CD4-positive, alpha-beta T cell (primary cell): ENCODE results near the gene PSMA6. TPM values are rescaled to one million over a fixed set of nuclear protein-coding genes. Genes with fewer than 3 reads are reported as not detected.

Experiments
- ATAC-seq: fragments of 200-7000 bp; cut with Tn5 transposase; one replicate; pipeline ENCODE4 v1.10.0; 2022; ENCODE audit warnings: mild to moderate bottlenecking; ENCODE audit not compliant: poor library complexity
- CTCF ChIA-PET: fragments of 350-600 bp; sonication (Branson Sonifier 250); formaldehyde crosslinking; loops from one replicate; lab custom pipeline; 2021; ENCODE audit warnings: antibody characterized with exemption, inconsistent platforms; lab: Charles Lee
- POLR2A ChIA-PET: fragments of 350-600 bp; sonication (Branson Sonifier 250); formaldehyde crosslinking; loops from one replicate; lab custom pipeline; 2021; ENCODE audit warnings: antibody characterized with exemption, inconsistent platforms; lab: Charles Lee
- DNase-seq, 14 experiments: peaks; one replicate each; pipeline ENCODE4 v3.0.0-alpha.2; 2013 to 2020; ENCODE audit warnings: mixed read lengths in 2 of 14
- H3K27ac ChIP-seq, 2 donors: one replicate each; pipeline versions ENCODE4 v1.5.1 to v1.7.0; 2013; ENCODE audit warnings: low read length in 2 of 2, low read depth in 1 of 2, mild to moderate bottlenecking in 1 of 2
- H3K27me3 ChIP-seq, 2 experiments: 1 replicate in 1 of 2; 2 replicates in 1 of 2; pipeline versions ENCODE4 v1.6.1 to v1.7.0; 2013; ENCODE audit warnings: low read length in 2 of 2, control low read depth in 1 of 2, mild to moderate bottlenecking in 1 of 2, moderate library complexity in 1 of 2; ENCODE audit not compliant: insufficient read depth in 2 of 2, control insufficient read depth in 1 of 2
- H3K36me3 ChIP-seq: one replicate; pipeline ENCODE4 v1.6.1; 2013; ENCODE audit warnings: low read length, control low read depth; ENCODE audit not compliant: insufficient read depth
- H3K4me1 ChIP-seq: one replicate; pipeline ENCODE4 v1.6.1; 2013; ENCODE audit warnings: low read length, control low read depth; ENCODE audit not compliant: insufficient read depth
- H3K4me3 ChIP-seq: one replicate; pipeline ENCODE4 v1.5.1; 2013; ENCODE audit warnings: mild to moderate bottlenecking, low read length, moderate library complexity
- H3K9me3 ChIP-seq, 2 experiments: 1 replicate in 1 of 2; 2 replicates in 1 of 2; pipeline versions ENCODE4 v1.6.1 to v1.7.0; 2013; ENCODE audit warnings: low read length in 2 of 2, mild to moderate bottlenecking in 2 of 2, control low read depth in 1 of 2, moderate library complexity in 1 of 2; ENCODE audit not compliant: control insufficient read depth in 1 of 2, insufficient read depth in 1 of 2
- H3K27ac Mint-ChIP-seq: one replicate; pipeline ENCODE4 v1.8.0; 2020; ENCODE audit warnings: mixed read lengths
- H3K27me3 Mint-ChIP-seq: one replicate; pipeline ENCODE4 v1.8.0; 2021; ENCODE audit warnings: mixed read lengths
- H3K36me3 Mint-ChIP-seq: one replicate; pipeline ENCODE4 v1.8.0; 2021; ENCODE audit warnings: low read depth, mixed read lengths
- H3K4me1 Mint-ChIP-seq: one replicate; pipeline ENCODE4 v1.8.0; 2021; ENCODE audit warnings: low read depth, mixed read lengths
- H3K4me3 Mint-ChIP-seq: one replicate; pipeline ENCODE4 v1.8.0; 2020; ENCODE audit warnings: mild to moderate bottlenecking, mixed read lengths
- H3K9me3 Mint-ChIP-seq: one replicate; pipeline ENCODE4 v1.8.0; 2020; ENCODE audit warnings: mixed read lengths
- intact Hi-C, 2 experiments: fragments of 100-400 bp; cut with DNase I in 1 of 2; cut with micrococcal nuclease in 1 of 2; formaldehyde crosslinking; loops; one replicate each; pipeline versions ENCODE4 v1.15.1 to v1.9.0; 2023 to 2025; cut with DNase I, micrococcal nuclease
- total RNA-seq, 174 experiments: library from RNA in 2 of 174; stranded (reverse) in 2 of 174; gene quantifications; one replicate each; pipeline ENCODE4 v1.2.3 and lab custom pipeline; 2021 to 2026
- TF ChIP-seq, protein P1 (sequence below): fragments of 200-600 bp; IDR thresholded peaks from one replicate; pipeline ENCODE4 v1.8.0; 2022; ENCODE audit warnings: antibody characterized with exemption, mild to moderate bottlenecking

The PSMA6 gene
- total RNA-seq, 2 experiments from 2014 or later = 80.8 TPM

DNA sequence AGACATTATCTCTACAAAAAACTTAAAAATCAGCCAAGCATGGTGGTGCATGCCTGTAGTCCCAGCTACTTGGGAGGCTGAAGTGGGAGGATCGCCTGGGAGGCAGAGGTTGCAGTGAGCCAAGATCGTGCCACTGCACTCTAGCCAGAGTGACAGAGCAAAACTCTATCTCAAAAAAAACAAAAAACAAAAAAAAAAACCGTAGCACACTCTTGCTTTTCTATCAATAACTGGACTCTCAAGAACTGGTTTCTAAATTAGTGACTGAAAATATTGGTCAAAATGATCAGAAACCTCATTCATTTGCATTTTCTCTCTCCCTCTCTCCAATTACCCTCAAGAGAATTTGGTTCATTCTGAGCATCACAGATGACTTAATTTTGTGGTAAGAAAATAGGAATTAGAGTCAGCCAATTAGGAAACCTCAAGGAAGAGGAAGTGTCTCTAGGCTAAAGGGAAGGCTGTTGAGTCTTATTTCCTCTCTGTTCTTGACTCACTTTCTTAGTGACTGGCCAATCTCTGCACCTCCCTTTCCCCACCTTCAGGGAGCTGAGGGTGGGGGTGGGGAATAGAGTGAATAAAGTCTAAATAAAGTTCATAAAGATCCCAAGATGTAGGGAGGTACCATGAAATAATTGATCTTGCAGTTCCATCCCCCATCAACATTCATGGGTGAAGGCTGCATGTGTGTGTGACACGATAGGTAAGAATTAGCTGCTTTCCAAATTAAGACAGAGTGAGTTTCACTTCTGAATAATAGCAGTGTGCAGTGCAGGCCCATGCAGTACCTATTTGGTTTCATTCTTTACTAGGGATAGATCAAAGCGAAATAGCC is 6.8 kb upstream of the PSMA6 start:
- Histone ChIP-seq H3K4me3 (no peak overlapping the region), H3K27me3 (no peaks in the 10 kb centered on the region), H3K36me3 (no peaks in the 10 kb centered on the region), H3K4me1 (peaks cover 29% of the 10 kb centered on the region), H3K27ac (peak overlapping the region; percentile 22 to 36), H3K9me3 (no peaks in the 10 kb centered on the region)
- ChIA-PET CTCF (interaction anchor here (1.0 kb wide), 1 partner anchor 117 kb away, joined by 3 read pairs; no protein-coding TSS in a partner anchor), POLR2A (interaction anchor here (0.9 to 4.4 kb wide), 4 partner anchors 48 to 124 kb away, joined by 3 to 27 read pairs (median 4); partner anchors contain the start of gene NFKBIA)
- DNase-seq (peak in 3 of 14 experiments; percentile 51 to 63 (median 53)), ATAC-seq (peak; percentile 54)
- Mint-ChIP-seq H3K27me3 (no peaks in the 10 kb centered on the region), H3K36me3 (peaks cover 10% of the 10 kb centered on the region), H3K4me1 (peaks cover 30% of the 10 kb centered on the region), H3K9me3 (no peaks in the 10 kb centered on the region), H3K4me3 (no peak overlapping the region), H3K27ac (peak overlapping the region; percentile 74)
- intact Hi-C loops = no loop called here
- TF ChIP-seq, protein P1, sequence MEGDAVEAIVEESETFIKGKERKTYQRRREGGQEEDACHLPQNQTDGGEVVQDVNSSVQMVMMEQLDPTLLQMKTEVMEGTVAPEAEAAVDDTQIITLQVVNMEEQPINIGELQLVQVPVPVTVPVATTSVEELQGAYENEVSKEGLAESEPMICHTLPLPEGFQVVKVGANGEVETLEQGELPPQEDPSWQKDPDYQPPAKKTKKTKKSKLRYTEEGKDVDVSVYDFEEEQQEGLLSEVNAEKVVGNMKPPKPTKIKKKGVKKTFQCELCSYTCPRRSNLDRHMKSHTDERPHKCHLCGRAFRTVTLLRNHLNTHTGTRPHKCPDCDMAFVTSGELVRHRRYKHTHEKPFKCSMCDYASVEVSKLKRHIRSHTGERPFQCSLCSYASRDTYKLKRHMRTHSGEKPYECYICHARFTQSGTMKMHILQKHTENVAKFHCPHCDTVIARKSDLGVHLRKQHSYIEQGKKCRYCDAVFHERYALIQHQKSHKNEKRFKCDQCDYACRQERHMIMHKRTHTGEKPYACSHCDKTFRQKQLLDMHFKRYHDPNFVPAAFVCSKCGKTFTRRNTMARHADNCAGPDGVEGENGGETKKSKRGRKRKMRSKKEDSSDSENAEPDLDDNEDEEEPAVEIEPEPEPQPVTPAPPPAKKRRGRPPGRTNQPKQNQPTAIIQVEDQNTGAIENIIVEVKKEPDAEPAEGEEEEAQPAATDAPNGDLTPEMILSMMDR = no peak

DNA sequence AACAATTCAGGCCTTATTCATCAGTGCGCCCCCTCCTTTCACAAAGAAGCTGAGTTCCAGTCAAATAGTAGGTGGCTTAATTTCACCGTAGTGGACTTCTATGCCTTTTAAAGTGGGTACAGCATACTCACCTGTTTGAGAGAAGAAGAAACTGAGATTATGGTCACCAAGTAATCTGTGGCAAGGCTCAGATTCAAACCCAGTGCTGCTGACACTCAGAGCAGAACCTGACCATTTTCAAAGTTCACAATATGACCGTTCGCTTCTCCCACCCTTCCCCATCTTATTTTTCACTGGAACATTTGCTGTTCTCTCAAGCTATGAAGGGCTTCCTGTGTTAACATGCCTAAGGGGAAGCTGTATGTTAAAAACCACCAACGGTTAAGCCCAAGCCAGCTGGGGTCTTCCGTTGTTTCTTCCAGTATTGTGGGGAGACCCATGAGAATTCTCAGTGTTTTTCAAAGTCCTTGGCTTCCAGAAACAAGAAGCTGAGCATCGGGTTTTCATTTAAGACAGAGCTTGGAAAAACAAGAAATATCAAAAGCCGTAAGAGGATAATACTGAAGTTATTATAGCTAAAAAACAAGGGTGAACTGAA is 6.1 kb upstream of the PSMA6 start:
- H3K4me1 Mint-ChIP-seq = peaks cover 30% of the 10 kb centered on the region
- intact Hi-C loops = no loop called here
- H3K36me3 ChIP-seq = no peaks in the 10 kb centered on the region
- no peaks in the 10 kb centered on the region for H3K27me3 Mint-ChIP-seq
- no peak overlapping the region for H3K4me3 ChIP-seq
- TF ChIP-seq, protein P1 = no peak
- DNase-seq = peak in 1 of 14 experiments; percentile 39
- H3K27ac Mint-ChIP-seq = peak overlapping the region; percentile 74
- no peak for ATAC-seq
- H3K9me3 Mint-ChIP-seq = no peaks in the 10 kb centered on the region
- H3K9me3 ChIP-seq = no peaks in the 10 kb centered on the region
- peaks cover 4% of the 10 kb centered on the region for H3K36me3 Mint-ChIP-seq
- no peak overlapping the region for H3K4me3 Mint-ChIP-seq
- H3K27ac ChIP-seq = peak overlapping the region; percentile 22 to 36
- POLR2A ChIA-PET = interaction anchor here (0.9 to 4.4 kb wide), 4 partner anchors 47 to 125 kb away, joined by 3 to 27 read pairs (median 4); partner anchors contain the start of gene NFKBIA
- CTCF ChIA-PET = interaction anchor here (1.0 to 1.6 kb wide), 2 partner anchors 116 to 118 kb away, joined by 3 to 4 read pairs; partner anchors contain the start of gene NFKBIA
- H3K4me1 ChIP-seq = peaks cover 32% of the 10 kb centered on the region
- no peaks in the 10 kb centered on the region for H3K27me3 ChIP-seq

DNA sequence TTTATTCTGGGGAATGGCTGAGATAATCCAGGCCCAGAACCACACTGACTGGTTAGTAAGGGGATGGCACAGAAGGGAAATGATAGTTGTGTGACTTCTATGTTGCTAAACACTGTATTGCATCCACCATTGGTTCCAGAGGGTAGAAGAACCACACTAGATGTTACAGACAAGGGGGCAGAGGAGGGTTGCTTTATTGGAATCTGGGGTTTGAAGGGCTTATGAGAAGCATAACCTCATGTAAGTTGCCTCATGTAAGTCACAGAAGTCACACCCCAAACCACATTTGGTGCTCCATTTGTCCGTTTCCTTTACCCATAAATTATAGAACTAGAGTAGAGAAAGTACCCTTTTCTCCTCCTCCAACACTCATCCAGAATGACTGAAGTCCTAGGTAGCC is 5.5 kb upstream of the PSMA6 start:
- no peaks in the 10 kb centered on the region for H3K27me3 Mint-ChIP-seq
- H3K4me3 ChIP-seq = no peak overlapping the region
- peaks cover 3% of the 10 kb centered on the region for H3K36me3 Mint-ChIP-seq
- ATAC-seq (peak; percentile 18), DNase-seq (peak in 1 of 14 experiments; percentile 56)
- H3K4me1 ChIP-seq = peaks cover 38% of the 10 kb centered on the region
- no peak overlapping the region for H3K4me3 Mint-ChIP-seq
- no peaks in the 10 kb centered on the region for H3K27me3 ChIP-seq
- TF ChIP-seq, protein P1 = no peak
- no peaks in the 10 kb centered on the region for H3K36me3 ChIP-seq
- no peaks in the 10 kb centered on the region for H3K9me3 Mint-ChIP-seq
- peak overlapping the region; percentile 74 for H3K27ac Mint-ChIP-seq
- no peaks in the 10 kb centered on the region for H3K9me3 ChIP-seq
- CTCF ChIA-PET = interaction anchor here (1.6 kb wide), 1 partner anchor 118 kb away, joined by 4 read pairs; the partner anchor contains the start of gene NFKBIA
- intact Hi-C loops = no loop called here
- H3K4me1 Mint-ChIP-seq = peaks cover 31% of the 10 kb centered on the region
- POLR2A ChIA-PET = interaction anchor here (0.9 to 4.4 kb wide), 3 partner anchors 116 to 125 kb away, joined by 3 to 27 read pairs (median 4); partner anchors contain the start of gene NFKBIA
- H3K27ac ChIP-seq = no peak overlapping the region
